Measurements from ENCODE around the gene STARD10. TPM values are rescaled to one million over a fixed set of nuclear protein-coding genes. Genes with fewer than 3 reads are reported as not detected.

Gene STARD10
- total RNA-seq, 1 experiment from 2014 or later: 58.4 TPM

DNA sequence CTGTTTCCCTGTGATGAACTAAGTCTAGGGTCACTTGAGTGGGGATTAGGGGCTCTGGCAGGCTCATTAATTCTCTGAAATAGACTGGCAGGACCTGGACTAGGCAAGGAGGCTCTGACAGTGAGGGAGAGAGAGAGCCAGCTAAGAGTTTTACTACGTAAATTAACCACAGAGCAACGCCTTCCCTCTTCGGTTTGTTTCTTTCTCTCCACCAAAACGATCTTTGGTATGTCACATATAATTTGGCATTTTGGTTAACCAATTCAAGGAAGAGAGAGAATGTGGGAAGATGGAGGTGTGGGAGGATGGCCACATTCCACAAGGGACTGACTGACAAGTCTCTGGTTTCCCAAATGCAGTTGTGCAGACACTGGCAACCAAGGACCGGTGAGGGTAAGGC is 48.3 kb upstream of the STARD10 start:
- TF ChIP-seq ZFX (IDR thresholded peaks at IDR 0.05) (no peak), POLR2AphosphoS5 (IDR thresholded peaks at IDR 0.05; ENCODE audit: low read depth, low read length) (no peak), EZH2phosphoT487 (IDR thresholded peaks at IDR 0.05; ENCODE audit: borderline replicate concordance) (no peak), TCF7L2 (IDR thresholded peaks at IDR 0.05; ENCODE audit: borderline replicate concordance, extremely low read depth, insufficient read depth, insufficient read length) (no peak), ATF3 (IDR thresholded peaks at IDR 0.05) (no peak)
- intact Hi-C loops (cut with micrococcal nuclease): no loop called here
- Histone ChIP-seq H3K9me3 (ENCODE audit: control insufficient read depth in 1 of 2, insufficient read depth in 1 of 2, low read depth in 1 of 2, low read length in 2 of 2) (no peaks in the 10 kb centered on the region), H3K9me2 (ENCODE audit: insufficient read depth) (no peaks in the 10 kb centered on the region), H3K36me3 (ENCODE audit: control insufficient read depth in 1 of 2, insufficient read depth in 2 of 2, low read length in 2 of 2) (0 out of 4 replicates have a peak, but pooled peaks cover 0 to 4% of the 10 kb centered on the region in 2 experiments), H2AFZ (ENCODE audit: low read depth, low read length, poor library complexity, severe bottlenecking) (no peak overlapping the region), H3K79me2 (ENCODE audit: insufficient read depth, low read length) (no peaks in the 10 kb centered on the region), H4K20me1 (ENCODE audit: insufficient read depth) (no peaks in the 10 kb centered on the region), H3K4me1 (ENCODE audit: control insufficient read depth in 1 of 2, insufficient read depth in 2 of 2, low read length in 2 of 2) (peaks cover 9 to 11% of the 10 kb centered on the region in 2 experiments), H3K4me3 (replicated peaks in 1 of 2; ENCODE audit: low read depth in 1 of 2, low read length in 2 of 2) (no peak overlapping the region), H3K27me3 (ENCODE audit: insufficient read depth, low read length) (no peaks in the 10 kb centered on the region), H3K4me2 (ENCODE audit: low read length) (no peak overlapping the region), H3K9ac (ENCODE audit: low read length) (no peak overlapping the region), H3K27ac (ENCODE audit: low read depth, low read length) (no peak overlapping the region)
- CTCF ChIA-PET: interaction anchor here (2.1 kb wide), 1 partner anchor 11 kb away, joined by 5 read pairs; no protein-coding TSS in a partner anchor
- POLR2A ChIA-PET: no interaction called here
- no TSS peak for BruUV-seq (replicated peaks)
- RAD21 ChIA-PET (ENCODE audit: low non-redundant PET in 1 of 2, low total read pairs in 2 of 2, uncharacterized antibody in 2 of 2, unreplicated experiment in 2 of 2): no interaction called here
- no peak for ATAC-seq
- no peak for DNase-seq (ENCODE audit: low read depth, low spot score)

DNA sequence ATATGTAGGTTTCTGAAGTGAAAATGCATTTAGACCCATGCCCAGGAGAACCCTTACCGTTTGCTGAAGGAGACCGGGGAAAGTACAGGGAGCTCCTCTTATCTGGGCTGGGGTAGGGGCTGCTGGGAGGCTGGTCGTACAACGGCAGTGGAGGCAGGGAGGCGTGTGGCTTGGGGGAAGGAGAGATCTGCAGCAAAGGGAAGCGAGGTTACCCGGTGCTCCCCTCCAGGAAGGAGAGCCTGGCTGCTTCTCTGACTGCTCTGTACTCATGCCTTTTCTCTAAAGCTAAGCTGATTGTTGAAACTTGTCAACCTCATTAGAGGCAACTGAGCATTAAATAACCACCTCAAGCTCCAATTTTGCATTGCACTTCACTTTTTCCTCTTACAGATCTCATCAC is 47.5 kb upstream of the STARD10 start:
- Histone ChIP-seq H2AFZ (ENCODE audit: low read depth, low read length, poor library complexity, severe bottlenecking) (no peak overlapping the region), H3K9me3 (ENCODE audit: control insufficient read depth in 1 of 2, insufficient read depth in 1 of 2, low read depth in 1 of 2, low read length in 2 of 2) (no peaks in the 10 kb centered on the region), H3K4me2 (ENCODE audit: low read length) (no peak overlapping the region), H3K9me2 (ENCODE audit: insufficient read depth) (no peaks in the 10 kb centered on the region), H4K20me1 (ENCODE audit: insufficient read depth) (no peaks in the 10 kb centered on the region), H3K9ac (ENCODE audit: low read length) (no peak overlapping the region), H3K27ac (ENCODE audit: low read depth, low read length) (no peak overlapping the region), H3K4me3 (replicated peaks in 1 of 2; ENCODE audit: low read depth in 1 of 2, low read length in 2 of 2) (no peak overlapping the region), H3K4me1 (ENCODE audit: control insufficient read depth in 1 of 2, insufficient read depth in 2 of 2, low read length in 2 of 2) (peaks cover 9 to 11% of the 10 kb centered on the region in 2 experiments), H3K36me3 (ENCODE audit: control insufficient read depth in 1 of 2, insufficient read depth in 2 of 2, low read length in 2 of 2) (0 out of 4 replicates have a peak, but pooled peaks cover 0 to 4% of the 10 kb centered on the region in 2 experiments), H3K27me3 (ENCODE audit: insufficient read depth, low read length) (no peaks in the 10 kb centered on the region), H3K79me2 (ENCODE audit: insufficient read depth, low read length) (no peaks in the 10 kb centered on the region)
- BruUV-seq (replicated peaks): no TSS peak
- DNase-seq (ENCODE audit: low read depth, low spot score): no peak
- ChIA-PET POLR2A (no interaction called here), CTCF (interaction anchor here (1.2 to 2.1 kb wide), 4 partner anchors 8 to 396 kb away, joined by 3 to 5 read pairs (median 4); no protein-coding TSS in a partner anchor), RAD21 (ENCODE audit: low non-redundant PET in 1 of 2, low total read pairs in 2 of 2, uncharacterized antibody in 2 of 2, unreplicated experiment in 2 of 2) (no interaction called here)
- no peak for ATAC-seq
- intact Hi-C loops (cut with micrococcal nuclease): no loop called here
- no peak for TF ChIP-seq TCF7L2 (IDR thresholded peaks at IDR 0.05; ENCODE audit: borderline replicate concordance, extremely low read depth, insufficient read depth, insufficient read length)
- no peak for TF ChIP-seq EGR1 (IDR thresholded peaks at IDR 0.05; ENCODE audit: low read depth)
- no peak for TF ChIP-seq REST (IDR thresholded peaks at IDR 0.05; ENCODE audit: low read depth)
- TF ChIP-seq SRF (IDR thresholded peaks at IDR 0.05; ENCODE audit: low read depth): no peak
- no peak for TF ChIP-seq FOSL1 (IDR thresholded peaks at IDR 0.05; ENCODE audit: low read depth)
- no peak for TF ChIP-seq CBX3 (IDR thresholded peaks at IDR 0.05; ENCODE audit: low read depth)
- no peak for TF ChIP-seq ATF3 (IDR thresholded peaks at IDR 0.05)
- no peak for TF ChIP-seq ELF1 (IDR thresholded peaks at IDR 0.05; ENCODE audit: borderline replicate concordance, low read depth)
- TF ChIP-seq JUND (IDR thresholded peaks at IDR 0.05): no peak
- no peak for TF ChIP-seq EZH2 (IDR thresholded peaks at IDR 0.05)

All from HCT116 (cell line).